ENCODE data around the gene AJM1. TPM values are rescaled to one million over a fixed set of nuclear protein-coding genes. Genes with fewer than 3 reads are reported as not detected.
A peak's percentile ranks its signal among the peaks of the same experiment; 100 is the strongest.

The AJM1 gene
- polyA plus RNA-seq, 3 donors, result 0.10 to 2.0 (median 0.18) TPM

GRCh38 chr9:136838314-136839228 lies 3.7 kb upstream of the AJM1 start:
- Histone ChIP-seq H3K79me2 (ENCODE audit: insufficient read depth, low read length) (no peaks in the 10 kb centered on the region), H3K27me3 (ENCODE audit: control insufficient read depth in 2 of 2, insufficient read depth in 2 of 2, low read length in 2 of 2) (peaks cover 0 to 12% of the 10 kb centered on the region in 2 donors), H3K36me3 (replicated peaks in 1 of 2; ENCODE audit: control insufficient read depth in 1 of 2, insufficient read depth in 2 of 2, low read length in 2 of 2) (peaks cover 33 to 43% of the 10 kb centered on the region in 2 donors), H3K4me1 (ENCODE audit: control insufficient read depth in 1 of 2, insufficient read depth in 2 of 2, low read length in 2 of 2) (peaks cover 14 to 18% of the 10 kb centered on the region in 2 donors), H3K4me3 (replicated peaks in 1 of 3; ENCODE audit: low read depth in 2 of 3, low read length in 3 of 3) (no peak overlapping the region), H3K9ac (ENCODE audit: insufficient read depth, low read length, poor library complexity, severe bottlenecking) (no peak overlapping the region), H3K4me2 (replicated peaks; ENCODE audit: extremely low read depth, low read length, poor library complexity, severe bottlenecking) (no peak overlapping the region), H2AFZ (ENCODE audit: insufficient read depth, low read depth, low read length, poor library complexity, severe bottlenecking) (no peak overlapping the region), H3K27ac (ENCODE audit: low read depth in 1 of 2, low read length in 2 of 2) (no peak overlapping the region), H3K9me3 (replicated peaks in 1 of 2; ENCODE audit: control insufficient read depth in 1 of 2, insufficient read depth in 1 of 2, low read length in 2 of 2) (no peaks in the 10 kb centered on the region), H4K20me1 (ENCODE audit: insufficient read depth, low read length) (no peaks in the 10 kb centered on the region)
- H3K36me3 Mint-ChIP-seq, result peaks cover 22 to 57% of the 10 kb centered on the region in 2 donors
- H3K27ac Mint-ChIP-seq, result no peak overlapping the region
- peaks cover 0 to 3% (median under 1%) of the 10 kb centered on the region in 7 donors for H3K9me3 Mint-ChIP-seq
- H3K4me3 Mint-ChIP-seq, result no peak overlapping the region
- TF ChIP-seq CTCF (IDR thresholded peaks at IDR 0.05), result no peak
- intact Hi-C loops (cut with micrococcal nuclease), result no loop called here
- WGBS (ENCODE audit: insufficient coverage), result 88% methylated on average over 26 of the region's 29 CpGs
- peaks cover 6% of the 10 kb centered on the region for H3K4me1 Mint-ChIP-seq
- no peak for DNase-seq
- H3K27me3 Mint-ChIP-seq (ENCODE audit: low read depth in 3 of 3), result peaks cover 2 to 17% (median 10%) of the 10 kb centered on the region in 3 donors

- Histone ChIP-seq H3K9me3 (replicated peaks in 1 of 2; ENCODE audit: control insufficient read depth in 1 of 2, insufficient read depth in 1 of 2, low read length in 2 of 2) (no peaks in the 10 kb centered on the region), H4K20me1 (ENCODE audit: insufficient read depth, low read length) (no peaks in the 10 kb centered on the region), H3K27me3 (ENCODE audit: control insufficient read depth in 2 of 2, insufficient read depth in 2 of 2, low read length in 2 of 2) (peaks cover 0 to 20% of the 10 kb centered on the region in 2 donors), H3K79me2 (ENCODE audit: insufficient read depth, low read length) (no peaks in the 10 kb centered on the region), H3K27ac (ENCODE audit: low read depth in 1 of 2, low read length in 2 of 2) (no peak overlapping the region), H3K9ac (ENCODE audit: insufficient read depth, low read length, poor library complexity, severe bottlenecking) (no peak overlapping the region), H3K36me3 (replicated peaks in 1 of 2; ENCODE audit: control insufficient read depth in 1 of 2, insufficient read depth in 2 of 2, low read length in 2 of 2) (peaks cover 33 to 37% of the 10 kb centered on the region in 2 donors), H2AFZ (ENCODE audit: insufficient read depth, low read depth, low read length, poor library complexity, severe bottlenecking) (no peak overlapping the region), H3K4me2 (replicated peaks; ENCODE audit: extremely low read depth, low read length, poor library complexity, severe bottlenecking) (no peak overlapping the region), H3K4me3 (replicated peaks in 1 of 3; ENCODE audit: low read depth in 2 of 3, low read length in 3 of 3) (no peak overlapping the region), H3K4me1 (ENCODE audit: control insufficient read depth in 1 of 2, insufficient read depth in 2 of 2, low read length in 2 of 2) (peaks cover 15 to 25% of the 10 kb centered on the region in 2 donors)
- H3K4me3 Mint-ChIP-seq, result no peak overlapping the region
- H3K9me3 Mint-ChIP-seq, result peaks cover 0 to 5% (median 3%) of the 10 kb centered on the region in 7 donors
- peaks cover 8% of the 10 kb centered on the region for H3K4me1 Mint-ChIP-seq
- H3K27ac Mint-ChIP-seq, result peak overlapping the region in 4 of 7 donors; percentile 54 to 85 (median 78)
- peaks cover 8 to 26% (median 16%) of the 10 kb centered on the region in 3 donors for H3K27me3 Mint-ChIP-seq (ENCODE audit: low read depth in 3 of 3)
- no peak for DNase-seq
- intact Hi-C loops (cut with micrococcal nuclease), result loop anchor here (5.0 to 10.0 kb wide), 3 partner anchors 32 to 193 kb away; partner anchors contain the start of genes C8G (in 1 of the 2), FBXW5 (in 1 of the 2), FUT7 (in 1 of the 2) and RABL6 (in 1 of the 2)
- no peak for TF ChIP-seq CTCF (IDR thresholded peaks at IDR 0.05)
- 95% methylated on average over 25 of the region's 36 CpGs for WGBS (ENCODE audit: insufficient coverage)
- H3K36me3 Mint-ChIP-seq, result peaks cover 18 to 49% of the 10 kb centered on the region in 2 donors
Observed at GRCh38 chr9:136839229-136840139, 2.8 kb upstream of the AJM1 start.
